T-helper 17 cell (primary cell): ENCODE data around the gene SHROOM3. TPM values are rescaled to one million over a fixed set of nuclear protein-coding genes. Genes with fewer than 3 reads are reported as not detected.

Source experiments
- ATAC-seq: fragments of 150-1000 bp; cut with Tn5 transposase; 2 replicates; pipeline ENCODE4 v1.10.0; 2021; ENCODE audit warnings: mild to moderate bottlenecking, moderate library complexity
- DNase-seq, 3 donors: peaks; one replicate each; pipeline versions ENCODE4 v3.0.0 to v3.0.0-alpha.2; 2020 to 2021
- H3K9me3 ChIP-seq: one replicate; pipeline ENCODE4 v1.7.0; 2013; ENCODE audit warnings: low read length, mild to moderate bottlenecking; ENCODE audit not compliant: control insufficient read depth, poor library complexity, severe bottlenecking
- H3K27ac Mint-ChIP-seq: one replicate; pipeline ENCODE4 v1.8.0; 2022; ENCODE audit warnings: mild to moderate bottlenecking, moderate library complexity, mixed read lengths
- H3K27me3 Mint-ChIP-seq: one replicate; pipeline ENCODE4 v1.8.0; 2022; ENCODE audit warnings: mixed read lengths
- H3K36me3 Mint-ChIP-seq: one replicate; pipeline ENCODE4 v1.8.0; 2022; ENCODE audit warnings: low read depth, mixed read lengths
- H3K4me1 Mint-ChIP-seq: one replicate; pipeline ENCODE4 v1.8.0; 2022; ENCODE audit warnings: mild to moderate bottlenecking, mixed read lengths
- H3K4me3 Mint-ChIP-seq: one replicate; pipeline ENCODE4 v1.8.0; 2022; ENCODE audit warnings: mild to moderate bottlenecking, moderate library complexity, mixed read lengths
- total RNA-seq, 4 donors: library from RNA in 2 of 4; stranded (reverse) in 2 of 4; gene quantifications; one replicate each; pipeline ENCODE4 v1.2.3 and lab custom pipeline; 2022 to 2026

Gene SHROOM3
- total RNA-seq, 2 donors from 2014 or later = not detected

DNA sequence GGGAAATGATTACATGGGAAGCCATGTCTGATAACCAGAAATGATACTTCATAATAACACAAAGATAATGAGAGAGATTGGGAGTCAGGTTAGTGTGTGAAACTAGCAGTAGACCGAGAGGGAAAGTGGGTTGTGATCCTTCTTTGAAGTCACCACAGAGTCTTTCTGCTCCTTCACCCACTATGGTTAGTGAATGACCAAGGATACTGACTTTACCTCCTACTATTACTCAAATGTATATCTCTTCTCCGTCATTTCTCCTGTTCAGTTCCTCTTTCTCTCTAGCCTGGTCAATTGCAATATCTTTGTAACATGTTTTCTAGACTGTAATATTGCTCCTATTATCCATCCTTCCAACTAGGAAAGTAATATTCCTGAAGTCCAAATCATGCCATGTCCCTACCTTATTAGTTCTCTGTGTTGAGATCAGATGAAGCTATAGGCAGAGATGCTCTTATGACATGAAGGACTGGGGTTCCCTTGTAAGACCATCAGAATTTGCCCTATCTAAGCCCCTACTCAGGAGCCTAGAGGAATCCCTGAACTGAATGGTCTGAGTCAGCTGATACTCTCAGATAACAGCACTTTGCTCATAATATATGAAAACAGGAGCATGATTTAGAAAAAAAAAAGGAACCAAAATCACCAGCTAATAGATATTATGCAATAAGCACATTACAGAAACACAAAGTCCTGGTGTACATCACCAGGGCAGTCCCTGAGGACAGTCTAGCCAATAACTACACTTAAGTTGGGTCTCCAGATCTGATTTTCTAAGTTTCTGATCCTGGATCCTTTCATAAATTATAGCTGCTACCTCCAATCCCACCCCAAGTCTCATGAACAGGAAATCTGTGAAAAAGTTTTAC, 81.2 kb downstream of the SHROOM3 start:
- peaks cover 2% of the 10 kb centered on the region for H3K4me1 Mint-ChIP-seq
- ATAC-seq (no peak), DNase-seq (no peak)
- H3K27me3 Mint-ChIP-seq = peaks cover 12% of the 10 kb centered on the region
- H3K9me3 ChIP-seq = no peaks in the 10 kb centered on the region
- no peak overlapping the region for H3K27ac Mint-ChIP-seq
- no peak overlapping the region for H3K4me3 Mint-ChIP-seq
- H3K36me3 Mint-ChIP-seq = peaks cover 2% of the 10 kb centered on the region

DNA sequence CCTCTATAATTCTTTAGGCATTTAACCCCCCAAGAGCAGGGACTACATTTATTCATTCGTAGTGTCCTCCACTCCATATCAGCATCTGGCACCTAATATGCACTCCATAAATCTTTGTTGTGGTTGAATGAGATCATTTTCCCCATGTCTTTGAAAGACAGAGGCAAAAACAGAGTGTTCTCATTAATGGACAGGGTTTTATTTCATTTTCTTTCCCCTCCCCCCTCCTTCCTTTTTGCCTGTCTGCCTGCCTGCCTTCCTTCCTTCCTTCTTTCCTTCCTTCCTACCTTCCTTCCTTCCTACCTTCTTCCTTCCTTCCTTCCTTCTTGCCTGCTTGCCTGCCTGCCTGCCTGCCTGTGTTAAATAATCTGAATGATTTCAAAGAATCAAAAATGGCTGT, 83.2 kb downstream of the SHROOM3 start:
- no peak for DNase-seq
- Mint-ChIP-seq H3K36me3 (peaks cover 2% of the 10 kb centered on the region), H3K27me3 (peaks cover 6% of the 10 kb centered on the region), H3K27ac (peak overlapping the region; percentile 0), H3K4me1 (peaks cover 2% of the 10 kb centered on the region), H3K4me3 (no peak overlapping the region)
- H3K9me3 ChIP-seq = no peaks in the 10 kb centered on the region
- no peak for ATAC-seq

DNA sequence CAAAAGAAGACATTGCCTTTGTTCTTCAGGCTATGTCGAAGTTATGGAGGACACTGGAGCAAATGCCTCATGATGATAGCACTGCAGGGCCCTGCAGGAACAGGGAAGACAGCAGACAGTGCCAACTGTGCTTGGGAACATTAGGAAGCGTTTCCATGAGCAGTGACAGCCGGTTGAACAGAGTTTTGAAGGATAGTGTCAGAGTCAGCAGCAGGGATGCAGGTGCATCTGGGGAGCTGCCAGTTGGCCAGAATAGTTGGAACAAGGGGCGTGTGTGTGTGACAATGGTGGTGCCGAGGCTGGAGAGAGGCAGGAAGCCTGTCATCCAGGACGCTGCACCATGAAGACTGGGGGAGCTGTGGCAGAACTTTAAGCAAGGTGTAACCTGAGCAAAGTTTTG, 88.6 kb downstream of the SHROOM3 start:
- Mint-ChIP-seq H3K4me1 (no peaks in the 10 kb centered on the region), H3K27me3 (peaks cover 27% of the 10 kb centered on the region), H3K36me3 (no peaks in the 10 kb centered on the region), H3K27ac (no peak overlapping the region), H3K4me3 (no peak overlapping the region)
- no peak for ATAC-seq
- no peak for DNase-seq
- no peaks in the 10 kb centered on the region for H3K9me3 ChIP-seq

DNA sequence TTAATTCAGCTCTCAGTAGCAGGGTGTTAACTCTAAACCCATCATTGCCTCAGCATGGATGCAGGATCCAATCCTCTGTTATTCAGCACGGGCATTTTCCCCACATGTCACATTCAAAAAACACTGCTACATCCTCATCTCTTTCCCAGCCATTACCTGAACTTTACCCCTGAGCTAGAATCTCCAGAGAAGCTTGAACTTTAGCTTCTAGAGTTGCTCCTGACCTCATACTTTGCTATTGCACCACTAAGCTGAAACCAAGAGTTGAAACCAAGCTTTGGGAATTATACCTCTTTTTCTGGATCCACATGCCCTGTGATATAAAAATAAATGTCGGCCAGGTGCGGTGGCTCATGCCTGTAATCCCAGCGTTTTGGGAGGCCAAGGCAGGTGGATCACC, 90.7 kb downstream of the SHROOM3 start:
- Mint-ChIP-seq H3K36me3 (no peaks in the 10 kb centered on the region), H3K4me3 (no peak overlapping the region), H3K4me1 (no peaks in the 10 kb centered on the region), H3K27me3 (peaks cover 38% of the 10 kb centered on the region), H3K27ac (no peak overlapping the region)
- ATAC-seq (no peak), DNase-seq (no peak)
- no peaks in the 10 kb centered on the region for H3K9me3 ChIP-seq

DNA sequence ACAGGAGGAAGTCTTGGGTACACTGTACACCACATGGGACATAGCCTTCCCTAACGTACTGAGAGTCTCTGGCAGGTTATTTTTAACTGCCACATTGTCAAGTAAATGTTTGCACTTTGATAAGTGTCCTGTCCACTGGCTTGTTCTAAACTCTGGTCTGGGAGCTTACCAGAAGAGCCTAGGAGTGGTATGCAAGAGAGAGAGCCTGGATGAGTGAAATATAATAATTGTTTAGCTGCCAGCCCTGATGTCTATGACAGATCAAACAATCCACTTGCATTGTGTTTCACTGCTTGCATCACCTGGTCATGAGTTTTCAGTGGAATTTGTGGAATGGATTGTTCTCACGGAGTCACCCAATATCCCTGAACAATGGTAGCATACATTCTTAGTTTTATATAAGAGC, 91.6 kb downstream of the SHROOM3 start:
- peaks cover 33% of the 10 kb centered on the region for H3K27me3 Mint-ChIP-seq
- H3K36me3 Mint-ChIP-seq = no peaks in the 10 kb centered on the region
- no peak overlapping the region for H3K4me3 Mint-ChIP-seq
- H3K9me3 ChIP-seq = no peaks in the 10 kb centered on the region
- no peak overlapping the region for H3K27ac Mint-ChIP-seq
- DNase-seq (no peak), ATAC-seq (no peak)
- H3K4me1 Mint-ChIP-seq = no peaks in the 10 kb centered on the region

DNA sequence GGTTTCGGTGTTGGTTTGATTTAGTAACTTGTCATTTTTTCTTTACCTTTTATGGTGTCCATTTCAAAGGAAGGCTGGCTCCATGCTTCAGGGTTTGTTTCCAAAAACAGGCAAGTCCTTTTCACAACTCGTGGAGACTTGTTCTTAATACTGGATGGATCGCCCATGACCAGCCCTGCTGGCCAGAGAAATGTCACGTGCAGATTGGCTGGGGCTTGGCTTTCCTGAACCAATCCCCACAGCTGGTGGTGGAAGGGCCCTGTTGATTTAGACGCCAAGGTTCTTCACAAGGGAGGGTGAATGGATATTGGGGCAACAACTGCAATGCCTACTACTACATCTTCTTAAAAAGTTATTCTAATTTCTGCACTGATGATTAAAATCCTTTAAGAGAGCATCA, 92.6 kb downstream of the SHROOM3 start:
- no peaks in the 10 kb centered on the region for H3K9me3 ChIP-seq
- H3K4me1 Mint-ChIP-seq = no peaks in the 10 kb centered on the region
- peaks cover 39% of the 10 kb centered on the region for H3K27me3 Mint-ChIP-seq
- no peaks in the 10 kb centered on the region for H3K36me3 Mint-ChIP-seq
- ATAC-seq (no peak), DNase-seq (no peak)
- no peak overlapping the region for H3K27ac Mint-ChIP-seq
- H3K4me3 Mint-ChIP-seq = no peak overlapping the region

DNA sequence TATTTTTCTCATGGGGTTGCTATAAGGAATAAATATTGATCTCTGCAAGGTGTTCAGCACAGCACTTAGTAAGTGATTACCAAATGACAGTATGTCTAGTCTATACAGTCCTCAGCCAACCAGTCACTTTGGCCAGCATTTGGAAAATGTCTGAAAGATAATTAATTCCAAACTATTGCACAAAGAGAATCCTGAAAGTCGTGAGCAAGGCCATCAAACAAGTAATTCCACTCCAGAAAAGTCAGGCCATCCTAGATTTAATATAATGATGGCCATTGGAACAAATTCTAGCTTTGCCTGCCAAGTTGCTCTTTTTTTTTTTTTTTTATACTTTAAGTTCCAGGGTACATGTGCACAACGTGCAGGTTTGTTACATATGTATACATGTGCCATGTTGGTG, 96.6 kb downstream of the SHROOM3 start:
- no peaks in the 10 kb centered on the region for H3K9me3 ChIP-seq
- ATAC-seq (no peak), DNase-seq (no peak)
- Mint-ChIP-seq H3K4me1 (no peaks in the 10 kb centered on the region), H3K27ac (no peak overlapping the region), H3K36me3 (no peaks in the 10 kb centered on the region), H3K27me3 (peaks cover 34% of the 10 kb centered on the region), H3K4me3 (no peak overlapping the region)

DNA sequence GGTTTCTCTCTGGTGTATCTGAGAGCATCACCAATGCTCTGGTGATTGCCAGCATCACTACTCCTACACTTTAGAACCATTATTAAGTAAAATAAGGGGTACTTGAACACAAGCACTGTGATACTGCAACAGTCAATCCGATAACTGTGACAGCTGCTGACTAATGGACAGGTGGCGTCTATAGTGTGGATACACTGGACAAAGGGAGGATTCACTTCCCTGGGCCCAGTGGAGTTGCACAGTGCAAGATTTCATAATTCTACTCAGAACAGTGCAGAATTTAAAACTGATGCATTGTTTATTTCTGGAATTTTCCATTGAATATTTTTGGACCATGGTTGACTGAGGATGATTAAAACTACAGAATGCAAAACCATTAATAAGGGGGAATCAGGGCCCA, 97.8 kb downstream of the SHROOM3 start:
- Mint-ChIP-seq H3K27me3 (peaks cover 27% of the 10 kb centered on the region), H3K27ac (no peak overlapping the region), H3K4me1 (no peaks in the 10 kb centered on the region), H3K4me3 (no peak overlapping the region), H3K36me3 (no peaks in the 10 kb centered on the region)
- DNase-seq = no peak
- H3K9me3 ChIP-seq = no peaks in the 10 kb centered on the region
- ATAC-seq = no peak

DNA sequence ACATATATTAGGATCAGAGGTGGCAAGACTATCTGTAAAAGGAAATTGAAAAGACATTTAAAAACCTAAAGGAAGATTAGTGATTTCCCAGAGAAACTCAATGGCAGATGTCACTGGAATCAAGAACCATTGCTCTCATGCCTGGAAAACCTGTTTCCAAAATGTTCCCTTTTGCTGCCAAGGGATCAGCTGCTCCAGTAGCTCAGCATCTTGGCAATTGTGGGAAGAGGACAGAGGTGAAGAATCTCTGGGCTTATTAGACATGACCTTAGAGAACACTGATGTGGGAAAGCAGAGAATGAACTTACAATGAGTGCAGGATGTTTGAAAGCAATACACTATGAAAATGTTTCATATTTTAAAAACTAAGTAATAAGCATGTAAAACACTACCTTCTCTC, 98.3 kb downstream of the SHROOM3 start:
- no peak overlapping the region for H3K4me3 Mint-ChIP-seq
- no peaks in the 10 kb centered on the region for H3K36me3 Mint-ChIP-seq
- H3K27me3 Mint-ChIP-seq = peaks cover 27% of the 10 kb centered on the region
- ATAC-seq (no peak), DNase-seq (no peak)
- H3K4me1 Mint-ChIP-seq = no peaks in the 10 kb centered on the region
- no peaks in the 10 kb centered on the region for H3K9me3 ChIP-seq
- H3K27ac Mint-ChIP-seq = no peak overlapping the region

DNA sequence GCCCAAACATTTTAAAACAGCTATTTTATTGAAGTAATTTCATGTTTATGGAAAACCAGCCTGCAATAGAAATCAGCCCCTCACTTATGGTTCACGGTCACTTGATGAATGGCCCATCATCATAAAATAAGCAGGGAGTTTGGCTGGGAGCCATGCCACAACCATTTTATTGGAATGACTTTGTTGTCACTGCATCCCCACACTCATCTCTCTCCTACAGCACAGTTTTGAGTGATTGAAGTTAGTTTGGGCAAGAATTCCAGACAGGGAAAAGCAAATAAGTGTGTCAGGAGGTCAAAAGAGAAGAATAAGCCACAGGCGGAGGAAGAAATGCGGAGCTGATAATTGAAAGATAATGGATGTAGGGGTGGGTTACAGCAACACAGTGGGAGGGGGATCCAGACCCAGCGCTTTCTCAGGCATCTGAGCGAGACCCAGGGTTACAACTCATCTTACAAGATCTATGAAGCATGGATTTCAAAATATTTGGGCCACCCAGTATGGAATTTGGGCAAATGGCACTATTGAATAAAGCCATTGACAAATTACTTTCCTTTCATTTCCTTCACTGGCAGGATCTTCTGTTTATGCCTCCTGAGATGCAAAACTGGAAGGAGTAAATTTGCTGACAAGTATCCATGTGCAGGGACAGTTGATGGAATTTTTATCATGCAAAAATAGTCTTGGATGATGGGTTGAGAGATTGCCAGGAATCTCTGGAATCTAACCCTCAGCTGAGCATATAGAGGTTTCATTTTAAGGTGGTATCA, 100.8 kb downstream of the SHROOM3 start:
- Mint-ChIP-seq H3K4me3 (no peak overlapping the region), H3K4me1 (no peaks in the 10 kb centered on the region), H3K36me3 (no peaks in the 10 kb centered on the region), H3K27me3 (peaks cover 22% of the 10 kb centered on the region), H3K27ac (no peak overlapping the region)
- DNase-seq (no peak), ATAC-seq (no peak)
- no peaks in the 10 kb centered on the region for H3K9me3 ChIP-seq

DNA sequence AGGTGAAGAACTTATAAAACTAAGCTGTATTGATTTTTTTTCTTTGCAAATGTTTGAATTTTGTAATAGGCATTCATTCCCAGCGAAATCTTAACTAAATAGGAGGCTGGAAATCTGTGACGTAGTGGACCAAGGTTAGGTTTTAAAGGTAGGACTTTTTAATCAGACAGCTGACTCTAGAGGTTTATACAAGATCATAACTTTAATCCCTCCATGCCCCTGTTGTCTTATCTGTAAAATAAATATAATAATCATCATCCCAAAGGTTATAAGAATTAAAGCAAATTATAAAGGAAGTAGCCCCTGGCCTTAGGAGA, 101.3 kb downstream of the SHROOM3 start:
- Mint-ChIP-seq H3K4me1 (no peaks in the 10 kb centered on the region), H3K27ac (no peak overlapping the region), H3K27me3 (peaks cover 22% of the 10 kb centered on the region), H3K4me3 (no peak overlapping the region), H3K36me3 (no peaks in the 10 kb centered on the region)
- ATAC-seq (no peak), DNase-seq (no peak)
- no peaks in the 10 kb centered on the region for H3K9me3 ChIP-seq

DNA sequence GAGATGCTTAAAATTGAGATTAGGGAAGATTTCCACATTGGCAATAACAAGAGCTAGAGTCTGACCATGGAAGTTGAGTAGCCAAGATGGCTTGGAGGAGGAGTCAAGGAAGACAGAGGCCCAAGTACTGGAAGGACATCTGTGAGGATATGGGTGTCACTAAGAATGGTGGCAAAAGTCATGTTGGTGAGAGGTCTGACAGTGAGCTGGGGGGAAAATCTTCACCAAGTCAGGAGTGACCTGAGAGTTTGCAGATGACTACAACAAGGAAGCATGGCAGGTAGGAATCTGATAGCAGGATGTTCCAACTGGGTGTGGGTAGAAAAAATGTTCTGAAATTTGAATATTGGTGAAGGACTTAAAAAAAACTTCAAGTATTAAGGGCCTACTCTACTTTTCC, 103.3 kb downstream of the SHROOM3 start:
- Mint-ChIP-seq H3K27me3 (peaks cover 14% of the 10 kb centered on the region), H3K36me3 (no peaks in the 10 kb centered on the region), H3K4me1 (no peaks in the 10 kb centered on the region), H3K27ac (no peak overlapping the region), H3K4me3 (no peak overlapping the region)
- ATAC-seq (no peak), DNase-seq (no peak)
- no peaks in the 10 kb centered on the region for H3K9me3 ChIP-seq

DNA sequence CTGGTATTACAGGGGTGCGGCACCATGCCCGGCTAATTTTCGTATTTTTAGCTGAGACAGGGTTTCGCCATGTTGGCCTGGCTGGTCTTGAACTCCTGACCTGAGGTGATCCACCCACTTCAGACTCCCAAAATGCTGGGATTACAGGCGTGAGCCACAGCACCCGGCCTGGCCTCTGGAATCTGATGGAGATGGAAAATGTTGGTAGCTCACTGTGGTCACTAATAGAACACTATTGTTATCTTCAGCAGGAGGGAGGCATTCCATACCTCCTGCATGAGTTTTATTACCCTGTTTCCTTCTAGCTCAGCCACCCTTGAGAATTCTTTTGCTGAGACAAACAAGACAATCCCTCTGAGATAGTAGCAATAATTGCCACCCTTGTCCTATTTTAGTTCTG, 105.0 kb downstream of the SHROOM3 start:
- Mint-ChIP-seq H3K4me1 (no peaks in the 10 kb centered on the region), H3K36me3 (no peaks in the 10 kb centered on the region), H3K4me3 (no peak overlapping the region), H3K27me3 (peaks cover 7% of the 10 kb centered on the region), H3K27ac (no peak overlapping the region)
- no peaks in the 10 kb centered on the region for H3K9me3 ChIP-seq
- no peak for DNase-seq
- no peak for ATAC-seq

DNA sequence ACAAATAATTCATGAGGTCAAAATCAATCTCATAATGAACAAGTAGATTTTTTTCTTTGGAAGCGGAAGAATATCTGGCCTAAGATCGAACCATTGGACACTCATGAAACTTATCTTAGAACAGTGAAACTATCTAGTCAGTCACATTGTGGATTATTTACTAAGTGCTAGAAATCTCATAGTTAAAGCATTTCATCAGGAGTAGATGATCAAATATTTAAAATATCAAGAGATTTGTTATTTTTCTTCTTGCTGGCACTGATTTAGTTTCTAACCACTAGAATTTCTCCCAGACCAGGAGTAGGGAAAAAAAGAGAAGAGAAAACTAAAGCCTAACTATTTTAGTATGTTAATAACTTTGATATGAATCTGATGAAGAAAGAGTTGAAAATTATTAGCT, 105.5 kb downstream of the SHROOM3 start:
- ATAC-seq (no peak), DNase-seq (no peak)
- Mint-ChIP-seq H3K4me1 (peaks cover 4% of the 10 kb centered on the region), H3K36me3 (no peaks in the 10 kb centered on the region), H3K27me3 (peaks cover 7% of the 10 kb centered on the region), H3K27ac (no peak overlapping the region), H3K4me3 (no peak overlapping the region)
- no peaks in the 10 kb centered on the region for H3K9me3 ChIP-seq
